H4 (cell line): ENCODE measurements around the gene NR4A3. TPM values are rescaled to one million over a fixed set of nuclear protein-coding genes. Genes with fewer than 3 reads are reported as not detected.

Experiments used
- DNase-seq: peaks from one replicate; pipeline ENCODE4 v3.0.0-alpha.2; 2015; ENCODE audit warnings: low spot score
- total RNA-seq: library from RNA; depleted of rRNA; stranded (reverse); fragments of >200 nt; shearing (Covaris generic); gene quantifications from 2 replicates; pipeline ENCODE4 v1.2.3, GENCODE V29; 2014

Gene NR4A3
- total RNA-seq, 1 experiment from 2014 or later, result 0.08 TPM

- DNase-seq, result no peak
Measured at GRCh38 chr9:99813739-99814138, 7.9 kb upstream of the NR4A3 start.

- no peak for DNase-seq
Measured at GRCh38 chr9:99814359-99814758, 7.3 kb upstream of the NR4A3 start.

GRCh38 chr9:99816392-99816791 is 5.3 kb upstream of the NR4A3 start:
- no peak for DNase-seq

- no peak for DNase-seq
Measured at GRCh38 chr9:99818500-99818899, 3.2 kb upstream of the NR4A3 start.

- peak; percentile 82 for DNase-seq
Measured at GRCh38 chr9:99819123-99819855, 2.4 kb upstream of the NR4A3 start.

- DNase-seq, result peak; percentile 90
Measured at GRCh38 chr9:99819856-99820684, 1.6 kb upstream of the NR4A3 start.

GRCh38 chr9:99820685-99821395 is 845 bp upstream of the NR4A3 start:
- DNase-seq, result peak; percentile 47

- peak; percentile 16 for DNase-seq
Measured at GRCh38 chr9:99822109-99822805, 572 bp downstream of the NR4A3 start.

- DNase-seq, result peak; percentile 23
Measured at GRCh38 chr9:99822806-99823591, 1.3 kb downstream of the NR4A3 start.

GRCh38 chr9:99823681-99824377 is 2.1 kb downstream of the NR4A3 start:
- DNase-seq, result no peak

- DNase-seq, result no peak
Measured at GRCh38 chr9:99824378-99825171, 2.9 kb downstream of the NR4A3 start.

- DNase-seq, result no peak
Measured at GRCh38 chr9:99825172-99826046, 3.7 kb downstream of the NR4A3 start.

- no peak for DNase-seq
Measured at GRCh38 chr9:99826579-99826978, 4.9 kb downstream of the NR4A3 start.

- DNase-seq, result no peak
Measured at GRCh38 chr9:99827244-99827643, 5.6 kb downstream of the NR4A3 start.

- DNase-seq, result no peak
Measured at GRCh38 chr9:99828054-99828416, 6.3 kb downstream of the NR4A3 start.

- DNase-seq, result no peak
Measured at GRCh38 chr9:99828417-99829176, 6.9 kb downstream of the NR4A3 start.

- DNase-seq, result no peak
Measured at GRCh38 chr9:99831857-99832557, 10.3 kb downstream of the NR4A3 start.
